Activated CD4-positive, alpha-beta T cell treated with anti-CD3 and anti-CD28 coated beads, Interleukin-2, Interleukin-6, amounts not matched to agents 100 ng/mL and 50 ng/mL, durations not matched to agents 16 hours and 8 hours (primary cell): ENCODE data around the gene MZF1.
A peak's percentile ranks its signal among the peaks of the same experiment; 100 is the strongest.
"Not testable (repeated sequence)": the region's sequence is repeated elsewhere in the genome, so short reads cannot be mapped to it uniquely, and the experiment has no call there.

Experiments used
- DNase-seq: peaks from one replicate; pipeline ENCODE4 v3.0.0-alpha.2; 2020

MZF1 gene

DNA sequence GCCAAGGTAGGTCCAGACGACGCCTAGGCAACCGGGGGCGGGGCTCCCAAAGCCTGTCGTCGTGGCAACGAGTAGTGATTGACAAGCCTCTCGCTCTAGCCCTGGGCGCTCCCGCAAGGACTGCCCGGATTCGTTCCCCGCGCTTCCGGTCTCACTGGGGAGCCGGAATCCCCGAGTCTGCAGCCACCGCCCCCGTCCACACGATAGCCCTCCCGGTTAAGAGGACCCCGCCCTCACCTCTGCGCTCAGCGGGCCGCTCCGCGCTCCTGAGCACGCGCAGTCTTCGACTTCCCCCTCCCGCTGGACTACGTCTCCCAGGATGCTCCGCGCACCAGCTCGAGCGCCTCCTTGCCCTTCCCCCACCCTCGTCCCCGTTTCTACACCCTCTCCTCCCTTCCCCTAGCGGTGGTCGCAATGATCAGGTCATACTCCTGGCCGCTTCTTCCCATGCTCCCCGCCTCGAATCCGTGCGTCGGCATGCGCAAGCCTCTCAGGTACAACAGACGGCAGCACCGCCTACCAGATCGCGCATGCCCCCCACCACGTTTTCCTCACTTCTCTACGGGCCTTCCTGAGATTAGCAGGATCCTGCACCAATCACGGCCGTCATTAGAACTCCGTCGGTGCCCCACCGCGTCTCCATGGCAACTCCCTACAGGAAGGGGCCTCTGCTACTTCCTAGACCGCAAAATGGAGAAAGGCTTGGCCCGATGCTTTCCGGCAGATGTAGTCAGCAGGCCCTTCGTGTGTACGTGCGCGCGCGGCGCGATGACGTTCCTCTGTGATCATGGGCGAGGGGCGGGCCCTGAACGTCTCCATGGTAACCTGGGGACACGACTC is at the start of gene MZF1:
MZF1 (minus strand) TSS at position 518 of the 840 bp plus-strand sequence. CDS start 1,946 bp downstream, outside the sequence.
- DNase-seq: peak; percentile 100

GRCh38 chr19:58607213-58607612 is 34.1 kb upstream of the MZF1 start:
- not testable (repeated sequence) for DNase-seq

- not testable (repeated sequence) for DNase-seq
Measured at GRCh38 chr19:58606251-58606896, 33.2 kb upstream of the MZF1 start.

GRCh38 chr19:58586133-58586765 is 13.1 kb upstream of the MZF1 start:
- DNase-seq: no peak

GRCh38 chr19:58585442-58586132 is 12.5 kb upstream of the MZF1 start:
- DNase-seq: no peak

GRCh38 chr19:58584498-58585441 is 11.6 kb upstream of the MZF1 start:
- DNase-seq: no peak

DNA sequence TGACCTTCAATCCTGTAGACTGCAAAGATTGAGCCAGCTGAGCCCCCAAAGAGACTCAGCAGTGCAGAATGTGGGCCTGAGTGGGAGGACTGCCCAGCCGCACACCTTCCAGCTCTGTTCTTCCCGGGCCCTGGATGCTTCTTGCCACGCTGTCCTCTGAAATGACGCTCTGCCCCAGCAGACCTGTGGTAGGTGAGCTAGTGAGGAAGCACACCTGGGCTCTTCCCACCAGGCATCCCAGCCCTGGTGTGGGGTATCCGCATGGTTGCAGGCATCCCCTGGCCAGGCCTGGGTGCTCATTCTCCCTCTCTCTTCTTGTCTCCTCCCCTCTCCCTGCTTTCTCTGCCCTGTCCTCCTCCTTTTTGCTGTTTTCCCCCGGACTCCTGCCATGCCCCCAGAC is 9.8 kb upstream of the MZF1 start:
- DNase-seq: no peak

GRCh38 chr19:58581227-58582141 is 8.3 kb upstream of the MZF1 start:
- DNase-seq: peak; percentile 94

- DNase-seq: no peak
Measured at GRCh38 chr19:58579473-58580142, 6.5 kb upstream of the MZF1 start.

DNA sequence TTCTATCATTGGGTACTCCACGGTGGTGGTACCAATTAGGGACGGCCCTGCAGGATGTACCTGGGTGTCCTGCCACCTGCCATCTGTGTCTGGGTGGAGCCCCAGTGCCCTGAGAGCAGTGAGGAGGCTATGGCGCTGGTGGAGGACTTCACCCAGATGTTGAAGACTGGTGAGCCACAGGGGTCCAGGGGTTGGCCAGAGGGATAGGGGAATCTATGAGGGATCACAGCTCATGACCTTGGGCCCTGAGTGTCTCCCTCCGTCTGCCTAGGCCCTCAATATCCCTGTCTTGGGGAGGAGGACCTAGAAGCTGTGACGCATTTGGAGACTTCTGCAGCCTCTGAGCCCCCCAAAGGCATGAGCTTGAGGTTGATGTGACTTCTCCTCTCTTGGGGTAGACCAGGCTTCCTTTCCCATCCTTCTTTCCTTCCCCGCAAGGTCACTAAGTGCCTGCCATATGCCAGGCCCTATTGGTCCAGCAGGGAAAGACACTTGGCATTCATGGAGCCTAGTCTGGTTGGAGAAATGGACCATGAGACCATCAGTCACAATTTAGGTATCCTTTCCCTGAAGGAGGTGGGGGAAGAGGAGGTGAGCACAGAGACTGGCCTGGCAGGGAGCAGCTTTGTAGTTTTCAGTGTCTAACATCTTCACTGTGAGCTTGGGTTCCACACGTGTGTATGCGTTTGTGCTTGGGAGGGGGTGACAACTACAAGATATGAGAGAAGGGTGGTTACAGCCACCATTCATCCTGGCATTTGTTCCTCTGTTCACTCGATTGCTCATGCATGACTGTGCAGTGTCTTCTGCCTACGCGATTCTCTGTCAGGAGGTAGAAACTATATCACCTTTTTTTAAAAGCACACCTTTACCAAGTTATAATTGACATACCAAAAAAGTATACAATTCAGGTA is 5.1 kb upstream of the MZF1 start:
- DNase-seq: no peak

- not testable (repeated sequence) for DNase-seq
Measured at GRCh38 chr19:58577581-58577980, 4.4 kb upstream of the MZF1 start.

GRCh38 chr19:58575183-58576041 is 2.3 kb upstream of the MZF1 start:
- DNase-seq: peak; percentile 91

DNA sequence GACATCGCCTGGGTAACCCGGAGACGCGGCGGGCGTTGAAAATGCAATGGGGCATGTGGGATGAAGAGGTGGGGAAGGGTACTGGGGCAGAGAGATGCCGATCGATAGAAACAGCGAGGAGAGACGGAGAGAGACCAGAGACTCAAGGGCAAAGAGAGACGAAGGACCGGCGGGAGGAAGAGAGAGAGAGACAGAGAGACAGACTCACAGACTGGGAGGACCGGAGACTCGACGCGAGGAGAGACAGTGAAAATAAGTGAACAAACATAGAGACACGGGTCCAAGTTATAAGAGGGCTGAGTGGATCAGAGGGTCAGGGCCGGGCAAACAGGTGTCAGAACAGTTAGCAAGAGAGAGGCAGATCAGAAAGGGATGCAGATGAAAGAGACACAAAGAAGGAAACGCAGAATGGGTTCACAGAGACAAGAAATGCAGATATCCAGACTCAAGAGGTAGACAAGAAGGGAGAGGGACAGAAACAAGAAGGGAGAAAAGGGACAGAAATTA is 576 bp upstream of the MZF1 start:
- DNase-seq: no peak

- no peak for DNase-seq
Measured at GRCh38 chr19:58572026-58572817, 913 bp downstream of the MZF1 start.

- no peak for DNase-seq
Measured at GRCh38 chr19:58571575-58571947, 1.6 kb downstream of the MZF1 start.

DNA sequence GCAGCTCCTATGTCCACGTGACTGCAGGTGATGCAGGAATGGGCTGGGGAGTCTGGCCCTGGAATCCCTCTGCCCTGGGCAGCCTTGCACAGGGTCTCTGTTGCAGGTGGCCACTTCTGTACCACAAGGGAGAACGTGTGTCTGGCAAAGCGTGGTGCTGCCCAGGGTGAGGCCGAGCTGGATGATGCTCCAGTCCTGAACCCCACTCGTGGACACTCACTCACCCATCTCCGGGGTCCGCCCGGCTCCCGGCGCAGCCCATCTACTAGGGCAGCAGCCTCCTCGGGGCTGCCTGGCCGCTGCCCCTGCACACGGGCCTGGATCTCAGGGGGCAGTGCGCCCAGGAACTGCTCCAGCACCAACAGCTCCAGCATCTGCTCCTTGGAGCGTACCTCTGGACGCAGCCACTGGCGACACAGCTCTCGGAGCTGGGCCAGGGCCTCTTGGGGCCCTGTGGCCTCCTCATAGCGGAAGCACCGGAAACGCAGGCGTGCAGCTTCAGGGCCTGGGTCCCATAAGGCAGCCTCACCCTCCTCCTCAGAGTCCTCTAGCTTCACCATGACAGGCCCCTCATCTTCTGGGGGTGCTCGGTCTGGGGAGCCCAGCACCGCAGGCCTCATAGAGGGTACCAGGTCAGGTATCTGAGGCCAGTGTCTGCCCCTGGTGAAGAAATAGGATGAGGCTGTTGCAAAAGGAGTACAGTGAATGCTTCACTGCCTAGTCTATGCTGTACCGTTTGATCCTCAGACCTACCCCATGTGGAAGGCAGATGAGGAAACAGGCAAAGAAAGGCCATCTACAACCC is 2.2 kb downstream of the MZF1 start:
- no peak for DNase-seq
